Umbilical cord (tissue), 2 donors: ENCODE data around the gene DCLK1. TPM values are rescaled to one million over a fixed set of nuclear protein-coding genes. Genes with fewer than 3 reads are reported as not detected.

Experiments
- DNase-seq: peaks from one replicate; pipeline ENCODE4 v3.0.0-alpha.2; 2015; ENCODE audit warnings: low spot score
- total RNA-seq: library from RNA; depleted of rRNA; stranded (reverse); fragments of >200 nt; gene quantifications from one replicate; pipeline ENCODE4 v1.2.3, GENCODE V29; 2014; ENCODE audit warnings: low replicate concordance; ENCODE audit not compliant: insufficient read depth

The DCLK1 gene
- total RNA-seq, 1 donor from 2014 or later = 7.7 TPM

- no peak for DNase-seq
Observed at GRCh38 chr13:35791184-35791851, 339.9 kb downstream of the DCLK1 start.

DNA sequence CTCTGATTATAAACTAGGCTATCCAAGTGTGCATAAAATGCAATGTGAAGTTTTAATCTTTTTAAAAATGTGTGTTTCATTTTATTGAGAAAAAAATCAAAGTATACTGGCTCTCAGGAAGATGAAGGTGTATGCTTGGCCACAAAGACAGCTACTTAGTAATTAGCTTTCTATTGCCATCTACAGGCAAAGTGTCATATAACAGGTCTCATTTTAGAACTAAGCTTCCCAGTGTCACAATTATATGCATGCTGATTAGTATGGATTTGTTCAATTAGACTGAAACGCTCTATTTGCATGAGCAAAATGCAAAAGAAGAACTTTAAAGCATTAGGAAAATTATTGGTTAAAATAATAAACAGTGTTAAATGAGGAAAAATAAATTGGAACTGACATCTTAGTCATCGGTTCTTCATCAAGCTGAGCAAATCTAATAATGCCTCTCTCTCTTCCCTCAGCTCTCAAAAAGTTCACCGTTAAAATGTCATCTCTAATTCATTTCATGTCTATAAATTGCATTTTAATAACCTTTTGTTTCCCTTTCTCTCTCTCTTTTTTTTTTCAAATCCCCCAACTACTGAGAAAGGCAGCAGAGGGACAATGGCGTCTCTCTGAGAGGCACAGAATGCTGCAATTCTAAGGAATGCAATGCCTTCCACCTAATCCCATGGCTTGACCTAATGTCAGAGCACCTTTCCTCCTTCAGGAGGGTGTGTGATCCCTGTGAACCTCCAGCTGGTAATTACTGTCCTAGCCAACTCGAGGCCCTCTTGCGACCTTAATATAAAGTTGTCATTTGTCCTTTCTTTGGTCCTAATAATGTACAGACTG is 341.6 kb downstream of the DCLK1 start:
- peak; percentile 59 for DNase-seq

GRCh38 chr13:35787937-35788336 is 343.2 kb downstream of the DCLK1 start:
- DNase-seq = no peak

DNA sequence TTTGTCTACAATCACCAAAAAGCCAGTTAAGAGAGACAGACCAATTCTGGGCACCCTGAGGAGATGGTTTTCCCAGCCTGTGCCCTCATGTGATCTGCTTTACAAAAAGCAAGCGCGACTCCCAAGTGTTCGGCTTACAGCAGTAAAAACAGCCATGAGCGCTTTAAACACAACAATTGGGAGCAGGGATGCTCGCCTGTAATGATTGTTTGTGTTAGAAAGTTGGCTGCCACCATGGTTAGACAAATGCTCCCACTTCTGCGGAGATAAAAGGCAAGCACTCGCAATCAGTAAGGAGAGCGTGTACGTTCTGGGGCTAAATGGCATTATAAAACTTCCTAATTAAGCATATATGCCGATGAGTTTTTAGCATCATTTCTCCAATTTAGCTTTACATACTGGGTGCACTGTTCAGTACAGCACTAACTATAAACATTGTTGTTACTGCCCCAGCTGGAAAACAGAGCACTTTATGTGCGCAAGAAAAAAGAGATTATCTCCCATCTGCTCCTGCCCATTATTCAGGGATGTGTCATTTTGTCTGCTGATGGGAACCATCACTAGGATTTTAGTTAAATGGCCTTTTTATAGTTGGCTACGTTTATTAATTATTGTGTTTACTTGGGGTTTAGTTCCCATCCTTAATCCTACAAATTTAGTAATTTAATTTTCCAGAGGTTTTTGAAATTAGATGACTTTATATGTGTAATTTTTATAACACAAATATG is 345.4 kb downstream of the DCLK1 start:
- no peak for DNase-seq

GRCh38 chr13:35784286-35784951 is 346.8 kb downstream of the DCLK1 start:
- DNase-seq = no peak

DNA sequence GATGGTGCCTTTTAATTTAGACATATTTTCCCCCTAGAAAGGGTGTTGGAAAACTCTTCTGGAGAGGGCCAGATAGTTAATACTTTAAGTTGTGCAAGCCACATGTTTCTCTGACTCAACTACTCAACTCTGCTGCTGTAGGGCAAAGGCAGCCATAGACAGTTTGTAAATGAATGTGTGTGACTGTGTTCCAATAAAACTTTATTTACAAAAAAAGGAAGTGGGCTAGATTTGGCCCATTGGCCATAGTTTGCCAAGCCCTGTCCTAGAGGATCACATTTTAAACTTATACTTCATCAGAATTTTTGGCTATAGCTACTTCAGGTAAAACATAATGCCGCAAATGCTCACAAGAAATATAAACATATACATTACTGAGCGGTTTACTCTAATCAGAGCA is 348.4 kb downstream of the DCLK1 start:
- no peak for DNase-seq

DNA sequence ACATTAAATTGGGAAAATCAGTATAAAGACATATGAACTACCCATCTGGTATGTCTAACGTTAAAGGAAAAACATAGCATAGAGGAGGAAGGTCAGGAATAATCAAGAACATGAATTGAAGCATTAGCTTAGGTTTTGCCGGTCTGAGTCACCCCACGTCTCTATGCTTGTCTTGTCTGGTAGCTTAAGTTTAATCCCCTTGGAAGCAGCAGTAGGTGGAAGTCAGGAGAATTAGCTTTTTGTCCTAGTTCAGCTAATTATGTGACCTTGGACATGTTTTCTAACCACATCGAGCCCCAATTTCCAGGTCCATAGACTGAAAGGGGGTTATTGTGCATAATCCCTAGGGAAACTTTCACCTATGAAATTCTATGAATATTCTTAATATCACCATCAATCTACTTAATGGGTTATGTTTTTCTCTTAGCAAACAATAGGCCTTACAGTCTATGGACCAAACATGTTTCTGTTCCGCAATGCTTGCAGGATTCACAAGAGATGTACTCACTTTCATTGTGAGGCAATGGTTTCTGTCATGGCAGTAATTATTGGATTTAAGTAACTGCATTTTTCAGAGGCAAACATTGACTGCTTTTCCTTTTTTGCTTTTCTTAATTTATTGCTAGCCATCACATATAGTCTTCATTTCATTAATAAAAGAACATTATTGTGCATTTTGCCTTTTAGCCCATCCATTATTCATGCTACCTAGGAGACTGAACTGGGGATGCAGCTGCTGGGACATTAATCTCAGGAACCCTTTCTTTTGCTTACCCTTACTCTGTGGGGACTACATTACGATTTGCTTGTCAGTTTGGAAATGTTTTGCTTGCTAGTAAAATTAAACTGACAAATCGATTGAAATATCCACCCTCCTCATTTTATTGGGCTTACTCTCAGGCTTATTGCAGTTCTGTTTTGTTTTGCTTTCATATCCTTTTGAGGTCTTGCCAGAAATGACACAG is 349.9 kb downstream of the DCLK1 start:
- peak; percentile 82 for DNase-seq

DNA sequence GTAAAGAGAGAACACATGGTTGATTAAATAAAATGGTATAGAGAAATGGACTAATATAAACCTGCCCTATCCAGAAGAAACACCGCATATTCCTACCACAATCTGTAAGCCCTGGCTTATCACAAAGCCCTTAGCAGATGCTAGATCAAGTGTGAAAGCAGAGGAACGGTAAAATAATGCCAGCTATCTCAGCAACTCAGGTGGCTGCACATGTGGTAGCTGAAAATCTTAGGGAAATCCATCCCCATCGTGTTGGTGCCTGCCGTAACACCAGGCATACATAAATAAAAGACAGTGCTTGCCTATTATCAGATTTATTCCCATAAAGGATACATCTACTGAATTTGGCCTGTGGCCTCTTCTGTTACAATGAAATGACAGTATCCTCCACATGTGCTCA is 350.6 kb downstream of the DCLK1 start:
- DNase-seq = no peak

GRCh38 chr13:35771898-35772297 is 359.3 kb downstream of the DCLK1 start:
- peak; percentile 85 for DNase-seq

GRCh38 chr13:35770756-35771297 is 360.4 kb downstream of the DCLK1 start:
- DNase-seq = no peak

DNA sequence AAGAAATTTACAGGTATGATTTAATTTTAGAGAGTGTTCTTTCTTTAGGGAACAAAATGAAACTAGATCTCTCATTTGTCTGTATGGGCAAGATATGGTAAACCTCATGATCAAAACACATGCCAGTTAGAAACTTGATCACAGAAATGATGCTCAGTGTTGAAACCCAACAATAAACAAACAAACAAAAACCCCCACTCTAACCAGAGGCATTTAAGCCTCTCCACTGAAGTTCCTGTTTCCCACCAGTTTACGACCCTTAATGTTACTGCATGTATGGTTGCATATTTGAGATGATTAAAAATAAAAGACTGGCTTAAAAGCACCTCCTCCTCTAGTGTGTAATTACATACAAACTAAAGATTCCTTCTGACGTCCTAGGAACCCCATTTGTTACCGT is 361.4 kb downstream of the DCLK1 start:
- DNase-seq = no peak

- DNase-seq = no peak
Observed at GRCh38 chr13:35768551-35768950, 362.6 kb downstream of the DCLK1 start.

GRCh38 chr13:35768073-35768472 is 363.1 kb downstream of the DCLK1 start:
- DNase-seq = no peak

DNA sequence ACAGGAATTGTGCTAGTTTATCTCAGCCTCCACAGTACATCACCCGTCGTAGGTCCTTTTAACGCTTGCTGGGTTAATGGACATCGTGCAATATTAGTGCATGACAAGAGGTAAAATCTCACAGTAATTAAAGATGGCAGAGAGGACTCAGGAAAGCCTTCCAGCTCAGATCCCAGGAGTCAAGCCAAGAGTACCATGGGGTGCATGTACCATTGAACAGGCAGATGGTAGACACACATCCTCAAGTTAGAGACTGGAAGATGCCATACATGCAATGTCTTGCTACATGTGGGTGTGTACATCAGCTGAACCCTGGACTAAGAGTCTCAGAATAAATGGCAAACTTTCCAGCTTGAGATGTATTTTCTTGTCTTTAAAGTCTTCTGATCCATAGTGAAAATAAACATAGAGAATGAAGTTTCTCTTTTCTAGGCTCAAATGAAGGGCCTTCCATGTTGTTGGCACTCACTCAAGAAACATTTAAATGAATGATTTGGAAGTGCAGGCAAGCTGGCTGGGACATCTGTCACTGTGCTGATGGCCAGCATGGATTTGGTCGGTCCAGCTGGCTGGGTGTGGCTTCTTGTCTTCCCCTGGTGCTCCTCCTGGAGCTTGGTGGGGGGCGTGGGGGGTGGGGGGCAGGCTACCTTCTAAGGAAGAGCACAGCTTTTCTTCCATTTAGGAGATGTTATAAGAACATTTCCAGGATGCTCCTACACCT is 363.8 kb downstream of the DCLK1 start:
- no peak for DNase-seq

GRCh38 chr13:35766663-35767062 is 364.5 kb downstream of the DCLK1 start:
- no peak for DNase-seq

DNA sequence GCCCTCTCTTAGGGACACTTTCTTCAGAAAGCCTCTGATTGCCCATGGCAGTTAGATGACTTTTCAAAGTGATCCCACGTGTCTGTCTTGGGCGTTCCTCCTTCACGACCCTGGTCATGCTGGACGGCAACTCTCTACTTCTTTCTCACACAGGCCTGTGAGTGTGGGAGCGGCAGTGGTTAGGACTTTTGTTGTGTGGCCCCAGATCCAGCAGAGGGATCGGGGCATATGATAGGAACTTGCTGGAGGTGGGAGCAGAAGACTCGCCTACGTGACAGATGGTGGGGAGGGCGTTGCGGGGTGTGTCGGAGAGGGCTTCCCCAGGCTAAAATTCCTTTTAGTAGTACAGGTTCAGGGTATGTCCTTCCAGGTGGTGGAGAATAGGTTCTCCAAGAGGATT is 365.2 kb downstream of the DCLK1 start:
- DNase-seq = no peak

DNA sequence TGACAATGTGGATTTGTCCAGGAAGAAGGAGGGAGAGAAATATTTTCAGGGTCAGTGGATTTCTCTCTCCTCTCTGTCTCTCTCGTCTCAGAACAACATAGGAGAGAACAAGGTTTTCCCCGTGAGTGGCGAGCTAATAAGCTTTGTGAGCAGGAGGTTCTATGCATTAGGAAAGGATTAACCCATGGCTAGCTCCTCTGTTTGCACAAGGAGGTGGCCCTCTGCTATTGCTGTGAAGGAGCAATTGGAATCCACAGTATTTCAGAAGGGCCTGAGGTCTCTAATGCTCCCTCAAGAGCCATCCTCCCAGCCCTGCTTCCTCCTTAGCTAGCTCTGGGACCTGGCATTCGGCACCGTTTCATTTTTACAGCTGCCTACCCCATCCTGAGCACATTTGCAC is 365.8 kb downstream of the DCLK1 start:
- DNase-seq = no peak

GRCh38 chr13:35764326-35765015 is 366.7 kb downstream of the DCLK1 start:
- no peak for DNase-seq

GRCh38 chr13:35763782-35764123 is 367.4 kb downstream of the DCLK1 start:
- no peak for DNase-seq
